MCF 10A (cell line): ENCODE results near the gene GALNT12. TPM values are rescaled to one million over a fixed set of nuclear protein-coding genes. Genes with fewer than 3 reads are reported as not detected.

ENCODE experiments used
- BruUV-seq: library from RNA; stranded (reverse); fragments of 400-500 nt; replicated peaks from 2 replicates; lab custom pipeline; 2021; lab: Mats Ljungman, UMichigan
- CTCF ChIA-PET: fragments of 300-600 bp; sonication (Branson Sonifier 250); formaldehyde crosslinking; extraction: SDS; loops from one replicate; lab custom pipeline; 2021; ENCODE audit warnings: antibody characterized with exemption, inconsistent platforms; lab: Yijun Ruan, JAX
- POLR2A ChIA-PET: fragments of 300-600, 350-650 bp; sonication (Branson Sonifier 250); formaldehyde crosslinking; extraction: SDS; loops from one replicate; lab custom pipeline; 2020; ENCODE audit warnings: antibody characterized with exemption, inconsistent platforms; lab: Yijun Ruan, JAX
- DNase-seq: peaks from one replicate; pipeline ENCODE4 v3.0.0-alpha.2; 2018; ENCODE audit not compliant: unreplicated experiment
- H3K27ac Mint-ChIP-seq: one replicate; pipeline ENCODE4 v1.8.0; 2022; ENCODE audit warnings: mild to moderate bottlenecking, low read depth, mixed read lengths; ENCODE audit not compliant: unreplicated experiment
- H3K27me3 Mint-ChIP-seq: one replicate; pipeline ENCODE4 v1.8.0; 2022; ENCODE audit warnings: mixed read lengths; ENCODE audit not compliant: insufficient read depth, unreplicated experiment
- H3K36me3 Mint-ChIP-seq: one replicate; pipeline ENCODE4 v1.8.0; 2022; ENCODE audit warnings: mild to moderate bottlenecking, moderate library complexity, mixed read lengths; ENCODE audit not compliant: insufficient read depth, unreplicated experiment
- H3K4me1 Mint-ChIP-seq: one replicate; pipeline ENCODE4 v1.8.0; 2022; ENCODE audit warnings: mixed read lengths; ENCODE audit not compliant: insufficient read depth, unreplicated experiment
- H3K4me3 Mint-ChIP-seq: one replicate; pipeline ENCODE4 v1.8.0; 2022; ENCODE audit warnings: mild to moderate bottlenecking, moderate library complexity, mixed read lengths; ENCODE audit not compliant: unreplicated experiment
- H3K9me3 Mint-ChIP-seq: one replicate; pipeline ENCODE4 v1.8.0; 2022; ENCODE audit warnings: mixed read lengths; ENCODE audit not compliant: unreplicated experiment
- intact Hi-C: fragments of 100-400 bp; cut with micrococcal nuclease; formaldehyde crosslinking; loops from 2 replicates; pipeline ENCODE4 v1.14.1; 2022
- total RNA-seq: library from RNA; stranded (reverse); gene quantifications from 2 replicates; pipeline ENCODE4 v1.2.3, GENCODE V29; 2022
- TF ChIP-seq, protein P1 (sequence below): fragments of 200-600 bp; IDR thresholded peaks from one replicate; pipeline ENCODE4 v1.8.0; 2022; ENCODE audit warnings: antibody characterized with exemption, mild to moderate bottlenecking; ENCODE audit not compliant: unreplicated experiment

The GALNT12 gene
- total RNA-seq, 1 experiment from 2014 or later = not detected

DNA sequence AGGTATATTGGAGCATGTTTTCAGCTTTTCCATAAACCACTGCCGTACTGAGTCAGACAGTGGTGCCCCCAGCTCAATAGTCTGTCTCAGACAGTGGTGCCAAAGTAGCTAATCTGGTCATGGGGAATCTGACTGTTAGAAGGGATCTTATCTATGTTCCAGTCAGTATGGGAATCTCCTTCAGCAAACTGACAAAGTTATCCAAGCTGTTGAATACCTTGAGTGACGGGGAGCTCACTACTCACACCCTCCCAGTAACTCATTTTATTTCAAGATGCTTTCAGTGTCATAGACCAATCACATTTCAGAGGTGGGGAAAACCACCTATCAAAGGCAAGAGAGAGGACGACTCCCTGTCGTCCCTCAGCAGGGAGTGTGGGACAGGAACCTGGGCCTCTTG lies 29.9 kb upstream of the GALNT12 start:
- H3K9me3 Mint-ChIP-seq = no peaks in the 10 kb centered on the region
- no peak overlapping the region for H3K27ac Mint-ChIP-seq
- TF ChIP-seq, protein P1, sequence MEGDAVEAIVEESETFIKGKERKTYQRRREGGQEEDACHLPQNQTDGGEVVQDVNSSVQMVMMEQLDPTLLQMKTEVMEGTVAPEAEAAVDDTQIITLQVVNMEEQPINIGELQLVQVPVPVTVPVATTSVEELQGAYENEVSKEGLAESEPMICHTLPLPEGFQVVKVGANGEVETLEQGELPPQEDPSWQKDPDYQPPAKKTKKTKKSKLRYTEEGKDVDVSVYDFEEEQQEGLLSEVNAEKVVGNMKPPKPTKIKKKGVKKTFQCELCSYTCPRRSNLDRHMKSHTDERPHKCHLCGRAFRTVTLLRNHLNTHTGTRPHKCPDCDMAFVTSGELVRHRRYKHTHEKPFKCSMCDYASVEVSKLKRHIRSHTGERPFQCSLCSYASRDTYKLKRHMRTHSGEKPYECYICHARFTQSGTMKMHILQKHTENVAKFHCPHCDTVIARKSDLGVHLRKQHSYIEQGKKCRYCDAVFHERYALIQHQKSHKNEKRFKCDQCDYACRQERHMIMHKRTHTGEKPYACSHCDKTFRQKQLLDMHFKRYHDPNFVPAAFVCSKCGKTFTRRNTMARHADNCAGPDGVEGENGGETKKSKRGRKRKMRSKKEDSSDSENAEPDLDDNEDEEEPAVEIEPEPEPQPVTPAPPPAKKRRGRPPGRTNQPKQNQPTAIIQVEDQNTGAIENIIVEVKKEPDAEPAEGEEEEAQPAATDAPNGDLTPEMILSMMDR = no peak
- intact Hi-C loops = no loop called here
- no peak for DNase-seq
- ChIA-PET POLR2A (interaction anchor here (0.6 kb wide), 1 partner anchor 624 kb away, joined by 3 read pairs; no protein-coding TSS in a partner anchor), CTCF (interaction anchor here (0.6 to 7.0 kb wide), 4 partner anchors 11 to 462 kb away, joined by 3 to 103 read pairs (median 43); no protein-coding TSS in a partner anchor)
- no peak overlapping the region for H3K4me3 Mint-ChIP-seq
- no peaks in the 10 kb centered on the region for H3K27me3 Mint-ChIP-seq
- peaks cover 10% of the 10 kb centered on the region for H3K36me3 Mint-ChIP-seq
- no TSS peak for BruUV-seq
- peaks cover 10% of the 10 kb centered on the region for H3K4me1 Mint-ChIP-seq

- POLR2A ChIA-PET = interaction anchor here (0.6 kb wide), 2 partner anchors 362 to 623 kb away, joined by 3 read pairs; no protein-coding TSS in a partner anchor
- no peak for DNase-seq
- TF ChIP-seq, protein P1 = no peak
- no peak overlapping the region for H3K27ac Mint-ChIP-seq
- no peaks in the 10 kb centered on the region for H3K9me3 Mint-ChIP-seq
- CTCF ChIA-PET = interaction anchor here (0.5 to 7.0 kb wide), 6 partner anchors 12 to 471 kb away, joined by 3 to 103 read pairs (median 22); no protein-coding TSS in a partner anchor
- H3K27me3 Mint-ChIP-seq = no peaks in the 10 kb centered on the region
- H3K36me3 Mint-ChIP-seq = peaks cover 16% of the 10 kb centered on the region
- BruUV-seq = no TSS peak
- intact Hi-C loops = no loop called here
- no peak overlapping the region for H3K4me3 Mint-ChIP-seq
- peaks cover 14% of the 10 kb centered on the region for H3K4me1 Mint-ChIP-seq
Measured at GRCh38 chr9:98778251-98778650, 29.2 kb upstream of the GALNT12 start.

DNA sequence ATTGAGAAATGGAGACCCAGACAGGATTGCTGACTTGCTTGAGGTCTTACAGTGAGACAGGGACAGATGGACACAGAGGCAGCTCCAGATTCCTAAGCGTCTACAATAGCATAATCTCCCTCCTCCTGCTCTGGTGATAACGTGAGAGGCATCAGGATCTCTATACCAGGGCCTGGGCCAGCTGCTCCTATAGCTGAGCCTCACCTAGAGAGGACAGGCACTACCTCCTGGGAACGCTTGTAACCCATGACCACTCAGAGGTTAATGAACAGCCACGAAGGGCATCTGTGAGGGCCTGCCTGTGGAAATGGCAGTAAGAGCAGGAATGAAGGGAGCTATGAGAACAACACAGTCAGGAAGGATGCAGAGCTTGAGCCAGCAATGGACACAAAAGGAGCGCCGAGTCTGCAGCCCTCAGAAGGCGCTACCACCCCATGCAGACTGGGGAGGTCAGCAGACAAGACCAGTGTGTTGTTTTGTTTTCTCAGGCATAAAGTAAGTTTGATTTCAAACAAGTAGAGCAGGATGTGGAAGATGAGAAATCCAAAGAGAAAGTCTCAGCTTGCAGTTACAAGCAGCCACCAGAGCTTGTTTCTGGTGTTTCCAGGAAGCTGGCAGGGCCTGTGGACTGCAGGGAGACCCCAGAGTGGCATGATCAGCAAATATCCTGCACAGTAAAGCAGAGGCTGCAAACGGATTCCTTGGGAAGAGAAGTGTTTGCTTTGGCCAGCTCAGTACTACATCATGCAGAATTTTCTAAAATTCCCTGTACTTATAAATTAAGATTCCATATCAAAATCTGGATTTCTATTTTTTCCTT lies 28.5 kb upstream of the GALNT12 start:
- no peaks in the 10 kb centered on the region for H3K9me3 Mint-ChIP-seq
- H3K27me3 Mint-ChIP-seq = no peaks in the 10 kb centered on the region
- TF ChIP-seq, protein P1 = no peak
- no peak overlapping the region for H3K4me3 Mint-ChIP-seq
- intact Hi-C loops = no loop called here
- CTCF ChIA-PET = interaction anchor here (0.5 to 7.0 kb wide), 6 partner anchors 12 to 472 kb away, joined by 3 to 103 read pairs (median 4); no protein-coding TSS in a partner anchor
- no peak for DNase-seq
- no peak overlapping the region for H3K27ac Mint-ChIP-seq
- BruUV-seq = no TSS peak
- H3K4me1 Mint-ChIP-seq = peaks cover 14% of the 10 kb centered on the region
- H3K36me3 Mint-ChIP-seq = peaks cover 22% of the 10 kb centered on the region
- POLR2A ChIA-PET = interaction anchor here (0.6 kb wide), 1 partner anchor 363 kb away, joined by 3 read pairs; no protein-coding TSS in a partner anchor

DNA sequence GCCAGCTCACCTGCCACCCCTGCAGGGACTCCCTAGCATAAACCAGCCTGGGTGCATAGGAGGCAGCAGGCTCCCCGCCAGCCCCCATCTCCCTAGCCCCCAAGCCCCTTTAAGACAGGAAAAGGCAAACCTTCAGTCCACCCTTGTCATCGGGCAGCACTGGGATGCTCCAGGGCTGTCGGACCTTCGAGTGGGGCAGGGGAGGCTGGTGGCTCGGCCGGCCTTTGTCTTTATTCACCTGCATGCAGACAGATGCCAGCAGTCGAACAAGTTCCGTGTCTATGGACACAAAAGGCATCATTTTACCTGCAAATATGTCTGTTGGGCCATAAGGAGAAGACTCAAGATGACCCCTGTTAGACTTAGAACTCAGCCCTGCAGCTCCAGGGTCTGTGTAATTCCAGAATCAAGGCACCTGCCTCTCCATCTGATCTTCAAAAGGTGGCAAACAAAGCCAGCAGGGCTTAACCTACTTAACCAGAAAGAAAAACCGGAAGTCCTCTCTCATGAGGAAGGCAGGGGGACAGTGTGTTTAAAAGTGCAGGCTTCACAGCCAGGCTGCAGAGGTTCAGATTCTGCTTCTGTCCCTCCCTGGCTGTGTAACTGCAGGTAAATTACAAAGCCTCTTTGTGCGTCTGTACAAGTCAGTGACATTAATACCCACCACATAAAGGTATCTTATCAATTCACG lies 27.3 kb upstream of the GALNT12 start:
- intact Hi-C loops = no loop called here
- no peak overlapping the region for H3K4me3 Mint-ChIP-seq
- H3K27ac Mint-ChIP-seq = no peak overlapping the region
- no TSS peak for BruUV-seq
- CTCF ChIA-PET = interaction anchor here (7.0 kb wide), 1 partner anchor 464 kb away, joined by 103 read pairs; no protein-coding TSS in a partner anchor
- POLR2A ChIA-PET = no interaction called here
- TF ChIP-seq, protein P1 = no peak
- no peak for DNase-seq
- peaks cover 14% of the 10 kb centered on the region for H3K4me1 Mint-ChIP-seq
- peaks cover 30% of the 10 kb centered on the region for H3K36me3 Mint-ChIP-seq
- no peaks in the 10 kb centered on the region for H3K27me3 Mint-ChIP-seq
- H3K9me3 Mint-ChIP-seq = no peaks in the 10 kb centered on the region
